Heart left ventricle (tissue), 16 donors: Measurements from ENCODE around the gene CSRP1. TPM values are rescaled to one million over a fixed set of nuclear protein-coding genes. Genes with fewer than 3 reads are reported as not detected.
A peak's percentile ranks its signal among the peaks of the same experiment; 100 is the strongest.

Source experiments
- ATAC-seq, 4 donors: fragments of 200-7000 bp; cut with Tn5 transposase; one replicate each; pipeline ENCODE4 v1.9.1; 2020 to 2022; ENCODE audit warnings: moderate library complexity in 4 of 4, mild to moderate bottlenecking in 3 of 4, moderate number of reproducible peaks in 1 of 4
- DNase-seq, 5 donors: peaks; one replicate each; pipeline ENCODE4 v3.0.0-alpha.2; 2020
- H3K27ac ChIP-seq, 12 donors: fragments of 200-600 bp; sonication (generic) in 4 of 12; one replicate each; pipeline versions ENCODE4 v1.5.0 to v1.8.0; 2016 to 2022; ENCODE audit warnings: mild to moderate bottlenecking in 2 of 12
- H3K27me3 ChIP-seq, 9 donors: fragments of 200-600 bp; sonication (generic) in 2 of 9; one replicate each; pipeline versions ENCODE4 v1.5.1 to v1.8.0; 2016 to 2022; ENCODE audit warnings: mild to moderate bottlenecking in 3 of 9
- H3K36me3 ChIP-seq, 9 donors: fragments of 200-600 bp; sonication (generic) in 2 of 9; one replicate each; pipeline versions ENCODE4 v1.5.0 to v1.8.0; 2018 to 2022; ENCODE audit warnings: mild to moderate bottlenecking in 2 of 9
- H3K4me1 ChIP-seq, 12 donors: fragments of 200-600 bp; sonication (generic) in 4 of 12; one replicate each; pipeline versions ENCODE4 v1.5.0 to v1.8.0; 2016 to 2022; ENCODE audit warnings: mild to moderate bottlenecking in 3 of 12
- H3K4me3 ChIP-seq, 12 donors: fragments of 200-600 bp; sonication (generic) in 4 of 12; one replicate each; pipeline versions ENCODE4 v1.5.0 to v1.8.0; 2017 to 2022; ENCODE audit warnings: mild to moderate bottlenecking in 9 of 12, moderate library complexity in 4 of 12
- H3K9me3 ChIP-seq, 12 donors: fragments of 200-600 bp; sonication (generic) in 4 of 12; one replicate each; pipeline versions ENCODE4 v1.5.0 to v1.8.0; 2016 to 2022; ENCODE audit warnings: mild to moderate bottlenecking in 1 of 12
- POLR2A ChIP-seq, 2 donors: fragments of 450-650 bp; IDR thresholded peaks; one replicate each; pipeline ENCODE4 v1.6.1; 2017; ENCODE audit warnings: antibody characterized with exemption in 2 of 2, mild to moderate bottlenecking in 2 of 2, moderate library complexity in 2 of 2
- WGBS, 4 donors: extraction: QIAGEN DNeasy Blood & Tissue Kit in 2 of 4; methylation state at CpG; one replicate each; pipeline versions ENCODE4 v1.1.5 to v1.1.7; 2013 to 2018; 5-methylcytosine and 5-hydroxymethylcytosine counted together
- intact Hi-C, 10 donors: fragments of 100-400 bp; cut with DNase I; formaldehyde crosslinking; loops; one replicate each; pipeline versions ENCODE4 v1.11.1 to v1.14.2; 2022
- polyA plus RNA-seq, 2 donors: library from polyadenylated mRNA; stranded (reverse); fragments of 200-250 nt; gene quantifications; one replicate each; pipeline ENCODE4 v1.2.3, GENCODE V29; 2013
- total RNA-seq, 9 donors: library from RNA; depleted of rRNA in 2 of 9; stranded (reverse); fragments of >200 nt in 2 of 9; fragmentation: NEBNext Ultra II Directional in 3 of 9; extraction: Animal tissue kit (Norgen Biotek cat#: 25700) in 3 of 9; gene quantifications; one replicate each; pipeline versions ENCODE4 v1.1.0 to v1.2.4, GENCODE V29; 2016 to 2023
- TF ChIP-seq, protein P1 (sequence below), 12 donors: fragments of 200-600 bp; sonication (generic) in 4 of 12; IDR thresholded peaks; one replicate each; pipeline versions ENCODE4 v1.5.0 to v1.8.0; 2018 to 2022; ENCODE audit warnings: antibody characterized with exemption in 12 of 12, mild to moderate bottlenecking in 5 of 12
- donor health status: ischemic (EF 13 %, LVEDD 7.1; RV severe dilation, severe dysfunction).
- donor health status: healthy with polysubstance abuse.
- donor health status: DM: no; HTN: yes; CAD: no.
- donor health status: DM: no; HTN: no; CAD: no.
- donor health status: ischemic (EF 25% LVEDD 6.9; RV normal size, moderate dysfunction).
- donor health status: ischemic (EF 25% LVEDD 5.7; RV mildly dilated, moderate dysfunction).
- donor health status: healthy.
- donor health status: DM: yes; HTN: yes; CAD: no.
- donor health status: ischemic (EF 35%, LVEDD 5.7; RV mildly dilated, moderate dysfunction).
- donor health status: nonischemic (EF 11% LVEDD 7.7; RV severe dilation, severe dysfunction).
- donor health status: DM: yes; HTN: yes; CAD: no.
- donor health status: PGD.
- donor health status: ischemic (EF 29% LVEDD 5.4; RV normal size, mild dysfunction).
- donor health status: nonischemic (EF 23%, LVEDD 6.1; RV moderate dilation, normal function).

CSRP1 gene
- total and polyA plus RNA-seq, 11 donors, result 35.8 to 325 (median 78.6) TPM

DNA sequence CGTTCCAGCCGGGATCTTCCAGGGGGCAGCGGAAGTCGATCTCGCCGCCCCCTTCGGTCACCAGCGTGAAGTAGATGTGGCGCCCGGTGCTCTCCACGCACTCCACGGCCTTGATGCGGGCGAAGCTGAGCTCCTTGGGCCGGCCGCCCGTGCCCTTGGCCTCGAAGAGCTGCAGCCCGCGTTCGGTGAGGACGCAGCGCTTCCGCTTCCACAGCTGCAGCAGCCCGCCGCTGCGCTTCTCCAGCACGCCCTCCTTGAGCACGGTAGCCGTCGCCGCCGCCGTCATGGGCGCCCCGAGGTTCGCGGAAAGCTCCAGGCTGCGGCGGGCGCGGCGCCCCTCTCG lies 38.5 kb downstream of the CSRP1 start:
- H3K9me3 ChIP-seq, result no peaks in the 10 kb centered on the region
- 0 to 2% (median 2%) methylated on average over 14 to 44 of the region's 44 CpGs for WGBS, 4 donors
- peaks cover 0 to 18% (median 0%) of the 10 kb centered on the region in 9 donors for H3K27me3 ChIP-seq
- peak overlapping the region; percentile 86 to 98 (median 94) for H3K27ac ChIP-seq
- H3K4me3 ChIP-seq, result peak overlapping the region; percentile 71 to 97 (median 90)
- DNase-seq, result peak; percentile 38 to 71 (median 43)
- peak in 2 of 4 donors; percentile 12 to 44 for ATAC-seq
- peaks cover 0 to 42% (median 16%) of the 10 kb centered on the region in 12 donors for H3K4me1 ChIP-seq
- TF ChIP-seq, protein P1, sequence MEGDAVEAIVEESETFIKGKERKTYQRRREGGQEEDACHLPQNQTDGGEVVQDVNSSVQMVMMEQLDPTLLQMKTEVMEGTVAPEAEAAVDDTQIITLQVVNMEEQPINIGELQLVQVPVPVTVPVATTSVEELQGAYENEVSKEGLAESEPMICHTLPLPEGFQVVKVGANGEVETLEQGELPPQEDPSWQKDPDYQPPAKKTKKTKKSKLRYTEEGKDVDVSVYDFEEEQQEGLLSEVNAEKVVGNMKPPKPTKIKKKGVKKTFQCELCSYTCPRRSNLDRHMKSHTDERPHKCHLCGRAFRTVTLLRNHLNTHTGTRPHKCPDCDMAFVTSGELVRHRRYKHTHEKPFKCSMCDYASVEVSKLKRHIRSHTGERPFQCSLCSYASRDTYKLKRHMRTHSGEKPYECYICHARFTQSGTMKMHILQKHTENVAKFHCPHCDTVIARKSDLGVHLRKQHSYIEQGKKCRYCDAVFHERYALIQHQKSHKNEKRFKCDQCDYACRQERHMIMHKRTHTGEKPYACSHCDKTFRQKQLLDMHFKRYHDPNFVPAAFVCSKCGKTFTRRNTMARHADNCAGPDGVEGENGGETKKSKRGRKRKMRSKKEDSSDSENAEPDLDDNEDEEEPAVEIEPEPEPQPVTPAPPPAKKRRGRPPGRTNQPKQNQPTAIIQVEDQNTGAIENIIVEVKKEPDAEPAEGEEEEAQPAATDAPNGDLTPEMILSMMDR (IDR thresholded peaks at IDR 0.05), result no peak
- no peak for TF ChIP-seq POLR2A (IDR thresholded peaks at IDR 0.05)
- peaks cover 0 to 22% (median 18%) of the 10 kb centered on the region in 9 donors for H3K36me3 ChIP-seq
- intact Hi-C loops, result loop anchor here in 1 of 10 donors (2.0 kb wide), 1 partner anchor 20 kb away; no protein-coding TSS in a partner anchor

DNA sequence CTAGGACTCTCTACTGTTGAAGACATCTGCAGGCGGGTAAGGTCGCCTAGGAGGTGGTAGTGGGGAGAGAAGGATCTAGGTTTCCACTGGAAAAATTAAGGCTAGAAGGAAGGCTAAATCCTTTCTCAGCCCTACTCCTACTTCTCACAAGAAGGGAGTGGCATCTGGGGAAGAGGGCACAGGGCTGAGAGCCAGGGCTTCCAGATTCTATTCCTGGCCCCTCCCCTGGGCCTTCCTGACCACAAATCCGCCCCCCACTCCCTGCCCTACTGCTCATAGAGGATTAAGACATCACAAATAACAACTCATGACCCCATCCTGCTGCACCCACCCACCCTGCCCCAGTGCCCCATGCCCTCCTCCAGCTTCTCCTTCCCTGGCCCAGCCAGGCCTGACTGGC lies 40.4 kb downstream of the CSRP1 start:
- intact Hi-C loops, result no loop called here
- TF ChIP-seq, protein P1 (IDR thresholded peaks at IDR 0.05), result no peak
- TF ChIP-seq POLR2A (IDR thresholded peaks at IDR 0.05), result no peak
- peak overlapping the region in 9 of 12 donors; percentile 14 to 98 (median 64) for H3K27ac ChIP-seq
- no peaks in the 10 kb centered on the region for H3K9me3 ChIP-seq
- ATAC-seq, result no peak
- peak in 1 of 5 donors; percentile 40 for DNase-seq
- H3K4me1 ChIP-seq, result peaks cover 0 to 59% (median 29%) of the 10 kb centered on the region in 12 donors
- peak overlapping the region in 11 of 12 donors; percentile 20 to 97 (median 88) for H3K4me3 ChIP-seq
- 79 to 92% (median 84%) methylated on average over 3 of the region's 3 CpGs for WGBS, 4 donors
- H3K27me3 ChIP-seq, result peaks cover 0 to 18% (median 0%) of the 10 kb centered on the region in 9 donors
- peaks cover 0 to 22% (median 18%) of the 10 kb centered on the region in 9 donors for H3K36me3 ChIP-seq

DNA sequence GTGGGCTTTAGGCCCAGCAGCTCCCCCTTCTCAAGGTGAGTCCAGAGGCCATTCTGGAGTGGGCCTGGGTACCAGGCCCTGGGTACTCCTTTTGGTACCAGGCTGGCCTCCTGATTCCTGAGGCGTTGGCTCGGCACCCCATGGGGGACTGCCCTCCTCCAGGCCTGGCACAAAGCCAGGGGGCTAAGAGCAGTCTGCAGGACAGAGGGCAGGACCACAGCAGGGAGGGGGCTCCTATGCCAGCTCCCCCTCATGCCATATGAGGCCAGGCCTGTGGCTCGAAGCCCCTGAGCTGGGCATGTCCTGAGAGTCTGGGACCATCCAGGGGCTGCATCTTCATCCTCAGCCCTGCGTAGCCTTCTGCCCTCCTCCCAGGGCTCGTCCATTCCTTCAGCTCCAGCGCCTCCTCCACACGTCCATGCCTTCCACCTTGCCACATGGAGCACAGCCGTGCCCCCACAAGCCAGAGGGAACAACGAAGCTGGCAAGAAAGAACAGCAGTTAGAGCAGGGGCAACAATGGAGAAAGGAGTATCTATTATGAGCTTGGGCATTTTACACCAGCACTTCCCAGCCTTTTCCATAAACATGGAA lies 41.1 kb downstream of the CSRP1 start:
- Histone ChIP-seq H3K4me1 (peaks cover 0 to 66% (median 33%) of the 10 kb centered on the region in 12 donors), H3K27me3 (peaks cover 0 to 18% (median 0%) of the 10 kb centered on the region in 9 donors), H3K36me3 (peaks cover 0 to 22% (median 18%) of the 10 kb centered on the region in 9 donors), H3K27ac (peak overlapping the region in 7 of 12 donors; percentile 18 to 98 (median 87)), H3K9me3 (no peaks in the 10 kb centered on the region), H3K4me3 (peak overlapping the region in 6 of 12 donors; percentile 71 to 97 (median 94))
- DNase-seq, result no peak
- TF ChIP-seq, protein P1 (IDR thresholded peaks at IDR 0.05), result no peak
- no peak for TF ChIP-seq POLR2A (IDR thresholded peaks at IDR 0.05)
- WGBS, 4 donors, result 83 to 95% (median 91%) methylated on average over 7 to 9 of the region's 9 CpGs
- intact Hi-C loops, result no loop called here
- ATAC-seq, result no peak

DNA sequence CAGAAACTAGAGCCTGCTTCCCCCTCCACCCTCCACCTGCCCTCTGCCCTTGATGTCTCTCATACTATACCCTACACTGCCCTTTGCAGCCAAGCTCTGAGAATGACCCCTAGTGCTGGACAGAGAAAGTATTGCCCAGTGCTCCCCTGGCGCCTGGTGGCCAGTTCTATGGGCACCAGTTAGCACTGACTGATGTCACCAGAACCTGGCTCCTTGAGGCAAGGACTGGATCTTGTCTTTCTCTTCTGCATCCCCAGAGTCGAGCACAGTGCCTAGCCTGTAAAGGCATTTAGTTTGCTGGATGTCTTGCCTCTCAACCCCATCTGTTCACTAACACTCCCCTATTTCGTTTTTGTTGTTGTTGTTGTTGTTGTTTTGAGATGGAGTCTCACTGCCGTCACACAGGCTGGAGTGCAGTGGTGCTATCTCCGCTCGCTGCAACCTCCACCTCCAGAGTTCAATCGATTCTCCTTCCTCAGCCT lies 43.8 kb downstream of the CSRP1 start:
- Histone ChIP-seq H3K27ac (peak overlapping the region in 8 of 12 donors; percentile 39 to 98 (median 69)), H3K36me3 (peaks cover 0 to 22% (median 18%) of the 10 kb centered on the region in 9 donors), H3K4me1 (peaks cover 0 to 53% (median 27%) of the 10 kb centered on the region in 12 donors), H3K27me3 (peaks cover 0 to under 1% (median 0%) of the 10 kb centered on the region in 9 donors), H3K9me3 (no peaks in the 10 kb centered on the region), H3K4me3 (no peak overlapping the region)
- ATAC-seq, result peak in 3 of 4 donors; percentile 7 to 31 (median 8)
- whole genome bisulfite sequencing, 4 donors, result 81 to 89% (median 87%) methylated on average over 7 of the region's 7 CpGs
- no peak for TF ChIP-seq POLR2A (IDR thresholded peaks at IDR 0.05)
- TF ChIP-seq, protein P1 (IDR thresholded peaks at IDR 0.05), result peak in 6 of 12 donors; percentile 13 to 46 (median 26)
- intact Hi-C loops, result no loop called here
- no peak for DNase-seq
